Right lobe of liver (tissue), 4 donors: ENCODE measurements around the gene SEMA4A.

ENCODE experiments used
- POLR2A ChIP-seq: fragments of 450-650 bp; IDR thresholded peaks from one replicate; pipeline ENCODE4 v1.6.1; 2017; ENCODE audit warnings: antibody characterized with exemption, mild to moderate bottlenecking
- TF ChIP-seq, protein P1 (sequence below), 4 donors: fragments of 200-600 bp in 3 of 4; fragments of 450-650 bp in 1 of 4; IDR thresholded peaks; one replicate each; pipeline versions ENCODE4 v1.5.1 to v1.8.0; 2016 to 2022; ENCODE audit warnings: antibody characterized with exemption in 4 of 4, mild to moderate bottlenecking in 2 of 4
- donor health status: DM: no; HTN: no; CAD: no.
- donor health status: DM: no; HTN: no; CAD: no.
- donor health status: DM: no; HTN: yes; CAD: no.

DNA sequence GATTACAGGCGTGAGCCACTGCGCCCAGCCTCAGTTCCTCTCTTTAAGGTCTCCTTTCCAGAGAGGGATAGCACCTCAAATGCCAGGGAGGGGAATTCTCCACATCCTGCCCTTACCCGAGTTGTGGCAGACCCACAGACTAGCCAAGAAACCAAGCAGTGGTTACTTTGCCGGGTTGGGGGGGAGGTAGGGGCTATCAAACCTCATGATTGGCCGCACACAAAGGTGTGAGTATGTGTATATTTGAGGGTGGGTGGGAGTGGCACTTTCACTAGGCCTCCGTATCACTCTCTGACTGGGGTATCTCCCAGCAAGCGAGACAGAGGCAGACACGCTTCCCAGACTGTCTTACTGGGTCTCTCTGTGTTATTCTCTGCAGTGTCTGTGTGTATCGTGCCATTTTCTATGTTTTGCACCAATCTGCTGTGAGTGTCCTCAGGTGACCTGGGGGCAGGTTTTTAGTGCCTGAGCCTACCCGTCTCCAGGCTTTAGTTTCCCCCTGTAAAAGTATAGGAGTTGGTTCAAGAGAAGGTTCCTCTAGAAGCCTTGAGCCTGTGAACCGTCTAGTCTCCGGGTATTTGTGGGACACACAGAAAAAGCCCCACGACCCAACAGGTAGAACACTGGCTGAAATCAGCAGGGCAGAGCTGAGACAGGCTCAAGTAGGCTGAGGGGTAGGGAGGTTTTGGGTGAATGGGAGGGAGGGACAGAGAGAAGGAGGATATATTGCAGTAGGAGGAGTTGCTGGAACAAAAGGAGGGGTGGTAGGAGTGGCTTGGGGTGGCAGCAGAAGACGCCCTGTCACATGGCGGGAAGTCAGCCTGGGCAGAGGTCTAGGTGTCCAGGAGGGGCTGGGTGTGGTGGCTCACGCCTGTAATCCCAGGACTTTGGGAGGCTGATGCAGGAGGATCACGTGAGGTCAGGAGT is 28.6 kb upstream of the SEMA4A start:
- TF ChIP-seq, protein P1, sequence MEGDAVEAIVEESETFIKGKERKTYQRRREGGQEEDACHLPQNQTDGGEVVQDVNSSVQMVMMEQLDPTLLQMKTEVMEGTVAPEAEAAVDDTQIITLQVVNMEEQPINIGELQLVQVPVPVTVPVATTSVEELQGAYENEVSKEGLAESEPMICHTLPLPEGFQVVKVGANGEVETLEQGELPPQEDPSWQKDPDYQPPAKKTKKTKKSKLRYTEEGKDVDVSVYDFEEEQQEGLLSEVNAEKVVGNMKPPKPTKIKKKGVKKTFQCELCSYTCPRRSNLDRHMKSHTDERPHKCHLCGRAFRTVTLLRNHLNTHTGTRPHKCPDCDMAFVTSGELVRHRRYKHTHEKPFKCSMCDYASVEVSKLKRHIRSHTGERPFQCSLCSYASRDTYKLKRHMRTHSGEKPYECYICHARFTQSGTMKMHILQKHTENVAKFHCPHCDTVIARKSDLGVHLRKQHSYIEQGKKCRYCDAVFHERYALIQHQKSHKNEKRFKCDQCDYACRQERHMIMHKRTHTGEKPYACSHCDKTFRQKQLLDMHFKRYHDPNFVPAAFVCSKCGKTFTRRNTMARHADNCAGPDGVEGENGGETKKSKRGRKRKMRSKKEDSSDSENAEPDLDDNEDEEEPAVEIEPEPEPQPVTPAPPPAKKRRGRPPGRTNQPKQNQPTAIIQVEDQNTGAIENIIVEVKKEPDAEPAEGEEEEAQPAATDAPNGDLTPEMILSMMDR (IDR thresholded peaks at IDR 0.05) = no peak
- no peak for TF ChIP-seq POLR2A
